Inferior parietal cortex (tissue), 1 donor: ENCODE measurements around the gene ALX3.

Source experiments
- DNase-seq: peaks from one replicate; pipeline ENCODE4 v3.0.0-alpha.2; 2016; ENCODE audit errors: extremely low spot score

Gene ALX3

GRCh38 chr1:110070671-110071242 lies at the start of gene ALX3:
ALX3 (minus strand) TSS chr1:110070672; CDS start chr1:110070612, 60 bp downstream.
- DNase-seq = no peak

- DNase-seq = no peak
Observed at GRCh38 chr1:110119843-110120242, 49.4 kb upstream of the ALX3 start.

- no peak for DNase-seq
Observed at GRCh38 chr1:110118636-110119396, 48.3 kb upstream of the ALX3 start.

GRCh38 chr1:110114784-110115183 lies 44.3 kb upstream of the ALX3 start:
- DNase-seq = no peak

- DNase-seq = no peak
Observed at GRCh38 chr1:110114173-110114572, 43.7 kb upstream of the ALX3 start.

GRCh38 chr1:110113551-110113950 lies 43.1 kb upstream of the ALX3 start:
- no peak for DNase-seq

GRCh38 chr1:110112656-110113055 lies 42.2 kb upstream of the ALX3 start:
- DNase-seq = no peak

GRCh38 chr1:110112143-110112542 lies 41.7 kb upstream of the ALX3 start, which contains the start of gene UBL4B:
UBL4B (plus strand) TSS chr1:110112443; CDS start chr1:110112535, 92 bp downstream.
- no peak for DNase-seq

GRCh38 chr1:110111081-110111480 lies 40.6 kb upstream of the ALX3 start:
- DNase-seq = no peak

- no peak for DNase-seq
Observed at GRCh38 chr1:110107867-110108469, 37.5 kb upstream of the ALX3 start.

GRCh38 chr1:110106013-110106941 lies 35.8 kb upstream of the ALX3 start:
- DNase-seq = peak; percentile 61

- no peak for DNase-seq
Observed at GRCh38 chr1:110102081-110102480, 31.6 kb upstream of the ALX3 start.

- DNase-seq = no peak
Observed at GRCh38 chr1:110100335-110100734, 29.9 kb upstream of the ALX3 start.

- no peak for DNase-seq
Observed at GRCh38 chr1:110098222-110099026, 28.0 kb upstream of the ALX3 start.

GRCh38 chr1:110097507-110098221 lies 27.2 kb upstream of the ALX3 start:
- no peak for DNase-seq

GRCh38 chr1:110094931-110095654 lies 24.6 kb upstream of the ALX3 start:
- DNase-seq = no peak

GRCh38 chr1:110092991-110093390 lies 22.5 kb upstream of the ALX3 start:
- DNase-seq = no peak

GRCh38 chr1:110091791-110092190 lies 21.3 kb upstream of the ALX3 start:
- no peak for DNase-seq

GRCh38 chr1:110091381-110091780 lies 20.9 kb upstream of the ALX3 start:
- no peak for DNase-seq
